Gastrocnemius medialis (tissue), 4 donors: Measurements from ENCODE around the gene ELFN2.

Experiments
- CTCF ChIP-seq, 5 experiments: fragments of 450-650 bp in 3 of 5; fragments of 200-600 bp in 2 of 5; sonication (generic) in 2 of 5; IDR thresholded peaks in 4 of 5; conservative IDR thresholded peaks in 1 of 5; 1 replicate in 4 of 5; 2 replicates in 1 of 5; pipeline ENCODE4 v1.5.1; 2016 to 2019; ENCODE audit warnings: antibody characterized with exemption in 5 of 5, mild to moderate bottlenecking in 3 of 5, moderate library complexity in 3 of 5
- POLR2A ChIP-seq, 2 donors: fragments of 450-650 bp; IDR thresholded peaks; one replicate each; pipeline ENCODE4 v1.6.1; 2017; ENCODE audit warnings: antibody characterized with exemption in 2 of 2, mild to moderate bottlenecking in 2 of 2, moderate library complexity in 2 of 2

- TF ChIP-seq CTCF (IDR thresholded peaks at IDR 0.05 in 4 of 5, conservative IDR thresholded peaks at IDR 0.05 in 1 of 5) (no peak), POLR2A (IDR thresholded peaks at IDR 0.05) (no peak)
Observed at GRCh38 chr22:37427135-37427710, at the start of gene ELFN2.
